ENCODE measurements around the gene NKD1.
"Not testable (repeated sequence)": the region's sequence is repeated elsewhere in the genome, so short reads cannot be mapped to it uniquely, and the experiment has no call there.

Gene NKD1

DNA sequence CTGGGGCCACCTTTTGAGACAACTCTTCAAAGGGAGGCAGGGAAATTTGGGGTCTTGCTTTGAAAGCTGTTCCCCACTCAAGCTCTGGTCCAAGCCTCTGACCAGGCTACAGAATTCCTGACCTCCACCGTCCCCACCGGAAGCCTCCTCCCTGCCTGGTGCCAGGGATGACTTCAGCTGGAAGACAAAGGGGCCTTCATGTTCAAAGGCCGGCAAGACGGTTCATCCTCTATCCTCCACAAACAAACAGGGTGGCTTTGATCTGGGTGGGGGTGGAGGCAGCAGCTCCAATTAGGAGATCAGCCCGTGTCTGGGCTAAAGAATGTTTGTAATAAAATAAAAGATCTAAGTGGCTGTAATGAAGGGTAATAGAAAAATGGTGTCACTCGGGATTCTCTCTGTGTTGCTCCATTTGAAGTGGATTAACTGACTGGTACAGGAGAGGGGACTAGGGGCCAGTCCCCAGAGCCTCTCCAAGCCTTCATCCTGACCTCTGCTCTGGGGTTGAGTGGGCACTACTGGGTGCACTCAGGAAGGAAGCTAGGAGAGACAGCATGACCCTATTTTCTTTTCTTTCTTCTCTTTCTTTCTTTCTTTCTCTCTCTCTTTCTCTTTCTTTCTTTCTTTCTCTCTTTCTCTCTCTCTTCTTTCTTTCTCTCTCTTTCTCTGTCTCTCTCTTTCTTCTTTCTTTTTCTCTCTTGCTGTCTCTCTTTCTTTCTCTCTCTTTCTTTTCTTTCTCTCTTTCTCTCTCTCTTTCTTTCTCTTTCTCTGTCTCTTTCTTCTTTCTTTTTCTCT lies 27.5 kb upstream of the NKD1 start:
- no peak for DNase-seq (ENCODE audit: low read depth)

DNA sequence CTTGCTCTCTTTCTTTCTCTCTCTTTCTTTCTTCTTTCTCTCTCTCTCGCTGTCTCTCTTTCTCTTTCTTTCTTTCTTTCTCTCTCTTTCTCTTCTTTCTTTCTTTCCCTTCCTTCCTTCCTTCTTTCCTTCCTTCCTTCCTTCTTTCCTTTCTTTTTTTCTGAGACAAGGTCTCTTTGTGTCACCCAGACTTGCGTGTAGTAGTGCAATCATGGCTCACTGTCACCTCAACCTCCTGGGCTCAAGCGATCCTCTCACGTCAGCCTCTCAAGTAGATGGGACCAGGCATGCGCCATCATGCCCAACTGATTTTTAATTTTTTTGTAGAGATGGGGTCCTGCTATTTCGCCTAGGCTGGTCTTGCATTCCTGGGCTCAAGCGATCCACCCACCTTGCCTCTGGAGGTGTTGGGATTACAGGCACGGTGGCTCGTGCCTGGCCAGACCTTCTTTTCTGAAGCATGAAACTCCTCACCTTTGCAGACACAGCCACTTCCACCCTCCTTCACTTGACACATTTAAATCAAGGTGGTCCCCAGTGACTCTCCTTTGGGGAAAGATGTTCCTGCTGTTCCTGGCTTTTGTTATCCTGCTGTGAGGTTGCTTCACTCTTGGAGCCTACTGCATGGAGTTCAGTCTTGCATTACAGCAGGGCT lies 26.8 kb upstream of the NKD1 start:
- DNase-seq (ENCODE audit: low read depth) = no peak

DNA sequence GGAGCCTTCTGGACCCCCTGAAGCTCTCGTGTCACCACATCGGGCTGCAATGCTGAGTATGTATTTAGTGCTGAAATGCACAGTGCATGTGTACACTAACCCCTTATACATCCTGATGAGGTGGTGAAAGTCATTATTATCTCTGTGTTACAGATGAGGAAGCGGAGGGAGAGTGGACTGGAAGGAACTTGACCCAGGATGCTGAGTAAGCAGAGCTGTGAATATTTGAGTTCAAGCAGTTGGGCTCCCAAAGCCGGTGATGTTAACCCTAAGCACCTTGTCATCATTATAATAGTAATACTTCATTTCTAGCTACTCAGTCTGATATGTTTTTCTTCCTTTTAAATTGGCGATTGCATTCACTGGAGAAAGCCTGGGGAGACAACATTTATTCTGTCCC lies 25.9 kb upstream of the NKD1 start:
- no peak for DNase-seq (ENCODE audit: low read depth)

DNA sequence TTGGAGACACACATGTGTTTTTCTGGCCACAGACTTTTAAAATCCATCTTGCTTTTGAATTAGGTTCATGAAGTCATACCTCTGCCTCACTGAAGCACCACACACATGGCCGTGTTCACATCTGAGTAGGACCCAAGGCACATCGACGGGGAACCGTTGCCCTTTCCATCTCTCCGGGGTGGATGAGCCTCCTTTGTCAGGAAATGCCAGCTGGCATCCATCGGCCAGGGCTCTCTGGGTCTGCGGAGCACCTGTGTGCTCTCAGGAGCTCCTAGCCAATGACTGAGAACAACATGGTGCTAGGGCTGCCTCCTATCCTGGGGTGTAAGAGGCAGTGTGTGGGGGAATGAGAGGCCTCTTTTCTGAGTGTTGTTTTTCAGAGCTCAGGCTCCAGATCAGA lies 24.5 kb upstream of the NKD1 start:
- no peak for DNase-seq (ENCODE audit: low read depth)

DNA sequence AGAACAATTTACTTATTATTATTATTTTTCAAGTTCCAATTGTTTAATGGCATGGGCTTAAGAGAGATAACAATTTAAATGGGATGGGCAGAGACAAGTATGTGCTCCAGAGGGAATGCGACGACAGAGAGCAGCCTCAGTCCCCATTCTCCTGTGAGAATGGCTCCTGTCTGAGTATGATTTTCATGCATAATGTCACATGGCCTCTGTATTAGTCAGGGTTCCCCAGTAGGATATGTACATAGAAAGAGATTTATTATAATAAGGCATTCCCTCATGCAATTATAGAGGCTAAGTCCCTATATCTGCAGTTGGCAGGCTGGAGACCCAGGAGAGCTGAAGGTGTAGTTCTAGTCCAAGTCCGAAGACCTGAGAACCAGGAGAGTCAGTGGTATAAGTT lies 22.9 kb upstream of the NKD1 start:
- no peak for DNase-seq (ENCODE audit: low read depth)

DNA sequence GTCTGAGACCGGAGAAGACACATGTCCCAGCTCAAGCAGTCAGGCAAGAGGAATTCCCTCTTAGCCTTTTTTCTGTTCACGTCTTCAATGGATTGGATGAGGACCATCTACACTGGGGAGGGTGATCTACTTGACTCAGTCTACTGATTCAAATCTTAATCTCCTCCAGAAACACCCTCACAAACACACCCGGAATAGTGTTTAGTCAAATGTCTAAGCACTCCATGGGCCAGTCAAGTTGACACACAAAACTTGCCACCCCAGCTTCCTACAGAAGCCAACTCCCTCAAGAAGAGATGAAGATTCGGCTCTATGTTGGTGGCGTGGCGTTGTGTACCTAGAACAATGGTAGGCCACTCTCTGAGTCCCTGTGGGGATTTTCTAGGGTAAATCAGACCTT lies 22.5 kb upstream of the NKD1 start:
- DNase-seq (ENCODE audit: low read depth) = no peak

DNA sequence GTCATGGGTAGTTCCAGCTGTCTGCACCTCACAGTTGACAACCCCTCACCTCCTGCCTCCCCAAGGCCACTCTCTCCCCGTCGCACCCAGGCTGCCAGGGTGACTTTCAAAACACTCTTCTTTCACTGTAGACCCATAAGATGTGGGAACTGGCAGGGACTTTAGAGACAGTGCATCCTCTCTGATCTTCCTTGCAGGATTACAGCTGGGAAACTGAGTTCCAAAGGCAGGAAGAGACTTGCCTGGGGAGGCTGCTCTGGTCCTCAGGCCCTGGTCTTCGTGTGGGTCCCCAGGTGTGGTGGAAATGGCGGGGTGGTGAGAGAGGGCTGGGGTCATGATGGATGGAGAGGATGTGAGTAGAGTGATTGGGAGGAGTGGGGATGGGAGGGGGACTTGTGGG lies 21.9 kb upstream of the NKD1 start:
- DNase-seq (ENCODE audit: low read depth) = no peak

DNA sequence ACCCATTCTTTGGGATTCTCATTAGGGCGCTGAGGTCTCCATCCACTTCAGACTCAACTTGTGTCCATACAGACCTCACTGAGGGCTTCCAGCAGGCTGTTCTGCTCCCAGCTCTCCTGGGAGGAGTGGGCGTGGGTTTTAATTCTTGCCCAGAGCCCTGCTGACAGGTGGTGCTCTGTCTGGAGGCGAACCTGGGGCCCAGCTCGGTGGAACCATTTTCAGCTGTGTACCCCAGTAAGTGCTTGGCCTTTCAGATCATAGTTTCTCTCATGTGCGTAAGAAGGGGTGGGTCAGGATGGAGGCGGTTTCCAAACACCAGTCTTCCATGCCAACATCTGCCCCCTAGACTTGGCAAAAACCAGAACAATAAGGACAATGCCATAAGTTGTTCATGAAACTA lies 21.4 kb upstream of the NKD1 start:
- no peak for DNase-seq (ENCODE audit: low read depth)

DNA sequence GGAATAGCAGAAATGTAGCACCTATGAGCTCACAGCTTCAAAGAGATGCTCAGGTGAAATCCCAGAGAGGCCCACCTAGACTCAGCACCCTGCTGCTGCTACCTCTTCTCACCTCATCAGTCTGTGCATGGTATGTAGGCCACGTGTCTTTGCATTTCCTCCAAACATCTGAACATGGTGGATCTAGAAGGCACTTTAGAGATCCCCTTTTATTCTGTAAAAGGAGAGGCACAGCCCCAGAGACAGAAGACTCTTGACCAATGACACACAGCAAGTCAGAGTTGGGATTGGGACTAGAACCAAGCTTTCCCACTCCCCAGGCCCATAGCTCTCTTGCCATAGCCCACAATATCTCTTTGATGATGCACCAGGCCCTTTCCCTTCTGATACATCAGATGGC lies 19.4 kb upstream of the NKD1 start:
- DNase-seq (ENCODE audit: low read depth) = no peak

DNA sequence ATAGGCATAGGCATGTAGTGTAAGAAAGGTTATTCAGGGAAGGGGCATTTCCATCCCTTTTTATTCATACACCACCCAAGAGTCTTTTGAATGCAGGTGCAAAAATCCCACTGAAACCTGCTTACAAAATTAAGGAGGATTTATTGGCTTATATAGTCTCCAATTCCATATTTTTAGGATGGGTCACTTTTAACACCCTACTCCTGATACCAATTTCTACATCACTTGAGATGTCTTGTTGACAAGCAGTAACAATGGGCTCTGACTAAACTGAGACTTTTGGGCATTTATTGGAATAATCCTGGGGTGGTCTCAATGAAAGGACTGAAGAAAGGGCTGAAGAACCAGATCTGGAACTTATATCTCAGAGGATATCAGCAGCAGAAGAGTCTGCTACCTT lies 18.9 kb upstream of the NKD1 start:
- DNase-seq (ENCODE audit: low read depth) = no peak

DNA sequence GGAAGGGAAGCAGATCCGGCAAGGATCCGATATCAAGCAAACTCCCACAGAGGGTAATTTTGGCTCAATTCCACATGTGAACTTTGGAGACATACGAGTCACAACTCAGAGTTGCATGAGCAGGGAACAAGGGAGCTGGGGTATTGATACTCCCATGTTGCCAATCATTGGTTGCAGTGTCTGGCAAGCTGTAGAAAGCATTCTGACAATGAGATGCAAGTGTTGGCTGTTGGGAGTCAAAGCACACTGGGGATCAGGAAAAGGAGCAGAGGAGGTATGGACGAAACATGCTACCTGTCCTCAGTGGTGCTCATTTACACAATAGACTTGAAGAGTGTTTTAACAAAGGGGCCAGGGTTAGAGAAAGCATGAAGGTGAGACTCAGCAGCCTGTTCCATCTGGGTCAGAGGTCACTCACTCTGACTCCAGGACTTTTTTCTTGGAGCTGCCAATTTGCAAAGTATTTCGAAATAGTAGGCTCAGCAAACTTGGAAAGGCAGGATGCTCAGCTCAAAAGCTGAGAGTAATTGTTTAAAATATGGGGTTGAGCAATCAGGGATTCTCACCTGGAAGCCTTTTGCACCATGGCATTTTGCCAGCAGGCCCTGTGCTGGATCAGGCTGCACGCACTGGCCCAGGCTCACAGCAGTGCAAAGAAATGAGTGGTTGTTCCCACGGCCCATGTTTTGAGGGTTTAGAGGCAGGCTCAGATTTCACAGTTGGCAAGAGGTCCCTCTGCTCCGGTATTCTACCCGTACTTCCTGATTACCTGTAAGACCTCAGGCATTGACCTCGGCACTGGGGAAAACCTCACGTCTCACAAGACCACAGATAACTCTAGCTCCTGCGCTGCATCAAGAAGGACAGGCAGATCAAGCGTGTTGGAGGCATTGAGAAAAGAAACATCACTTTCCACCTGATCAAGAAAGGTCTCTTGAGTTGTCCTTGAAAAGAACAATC lies 17.6 kb upstream of the NKD1 start:
- no peak for DNase-seq (ENCODE audit: low read depth)

DNA sequence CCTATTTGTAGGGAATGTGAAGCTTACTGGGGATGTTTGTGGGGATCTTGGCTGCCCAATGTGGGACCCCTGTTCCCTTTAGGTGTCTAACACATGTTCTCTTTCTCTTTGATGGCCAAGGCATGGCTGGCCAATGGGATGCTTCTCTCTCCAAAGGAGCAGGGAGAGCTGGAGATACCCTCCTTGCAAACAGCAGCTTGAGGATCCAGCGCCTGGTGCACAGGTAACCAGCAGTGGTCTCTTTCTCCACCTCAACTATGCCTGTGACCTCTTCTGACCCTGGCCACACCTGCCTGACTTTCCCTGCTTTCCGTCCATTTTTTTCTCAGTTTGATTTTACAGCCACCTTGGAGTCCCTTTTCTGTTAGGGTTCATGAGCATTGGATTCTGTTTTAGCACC lies 16.8 kb upstream of the NKD1 start:
- no peak for DNase-seq (ENCODE audit: low read depth)

DNA sequence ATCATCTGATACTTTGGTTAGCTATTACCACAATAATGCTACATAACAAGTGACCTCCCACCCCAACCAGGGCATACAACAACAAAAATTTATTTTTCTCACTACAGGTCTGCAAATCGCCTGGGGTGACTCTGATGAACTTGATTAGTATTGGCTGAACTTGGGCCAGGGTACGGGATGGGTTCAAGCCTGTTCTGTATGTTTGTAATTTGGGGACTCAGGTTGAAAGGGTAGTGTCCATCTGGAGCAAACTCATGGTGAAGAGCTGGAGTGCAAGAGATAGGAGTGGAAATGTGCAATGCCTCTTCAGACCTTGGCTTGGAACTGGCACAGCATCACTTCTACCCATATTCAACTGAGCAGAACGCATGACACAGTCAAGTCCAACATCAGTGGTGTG lies 16.3 kb upstream of the NKD1 start:
- no peak for DNase-seq (ENCODE audit: low read depth)

DNA sequence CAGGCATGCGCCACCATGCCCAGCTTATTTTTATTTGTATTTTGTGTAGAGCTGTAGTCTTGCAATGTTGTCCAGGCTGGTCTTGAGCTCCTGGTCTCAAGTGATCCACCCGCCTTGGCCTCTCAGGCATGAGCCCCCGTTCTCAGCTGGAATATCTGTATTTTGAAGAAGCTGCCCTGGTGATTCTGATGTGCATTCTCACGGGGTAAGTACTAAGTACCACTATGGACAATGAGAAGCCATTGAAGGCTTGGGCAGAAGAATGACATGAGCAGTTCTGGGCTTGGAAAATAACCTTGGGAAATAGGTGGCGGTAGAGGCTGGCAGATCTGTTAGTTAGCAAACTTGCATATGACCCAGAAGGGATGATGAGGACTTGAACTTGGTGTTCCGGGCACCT lies 15.6 kb upstream of the NKD1 start:
- no peak for DNase-seq (ENCODE audit: low read depth)

DNA sequence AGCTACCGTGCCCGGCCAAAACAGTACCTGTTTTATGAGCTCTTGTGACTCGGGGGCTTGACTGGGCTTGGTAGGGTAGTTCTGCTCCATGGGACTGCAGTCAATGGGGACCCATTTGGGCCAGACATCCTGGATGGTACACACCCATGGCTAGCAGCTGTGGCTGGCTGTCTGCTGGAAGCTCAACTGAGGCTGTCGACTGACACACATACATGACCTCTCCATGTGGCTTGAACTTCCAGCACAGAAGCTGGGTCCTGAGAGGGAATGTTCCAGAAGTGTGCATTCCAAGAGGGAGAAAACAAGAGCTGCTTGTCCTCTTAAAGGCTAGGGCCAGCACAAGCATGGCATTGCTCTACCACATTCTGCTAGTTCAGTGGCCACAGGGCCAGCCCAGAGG lies 14.9 kb upstream of the NKD1 start:
- DNase-seq (ENCODE audit: low read depth) = no peak

DNA sequence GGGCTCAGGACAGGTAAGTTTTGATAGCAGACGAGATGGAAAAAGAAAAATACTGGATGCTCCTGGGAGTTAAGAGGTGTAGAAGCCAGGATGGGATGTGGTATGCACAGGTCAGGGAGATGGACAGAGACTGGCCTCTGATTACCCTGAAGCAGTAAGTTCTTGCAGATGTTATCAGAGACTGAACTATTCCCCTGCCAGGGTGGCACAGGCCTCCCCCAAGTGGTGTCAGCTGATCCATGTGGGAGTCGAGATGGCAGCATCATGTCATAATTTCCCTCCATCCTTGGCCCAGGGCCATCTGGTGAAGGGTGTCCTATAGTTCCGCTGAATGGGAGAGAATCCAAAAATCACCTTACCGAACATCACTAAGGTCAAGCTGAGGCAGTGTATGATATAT lies 14.1 kb upstream of the NKD1 start:
- DNase-seq (ENCODE audit: low read depth) = no peak

DNA sequence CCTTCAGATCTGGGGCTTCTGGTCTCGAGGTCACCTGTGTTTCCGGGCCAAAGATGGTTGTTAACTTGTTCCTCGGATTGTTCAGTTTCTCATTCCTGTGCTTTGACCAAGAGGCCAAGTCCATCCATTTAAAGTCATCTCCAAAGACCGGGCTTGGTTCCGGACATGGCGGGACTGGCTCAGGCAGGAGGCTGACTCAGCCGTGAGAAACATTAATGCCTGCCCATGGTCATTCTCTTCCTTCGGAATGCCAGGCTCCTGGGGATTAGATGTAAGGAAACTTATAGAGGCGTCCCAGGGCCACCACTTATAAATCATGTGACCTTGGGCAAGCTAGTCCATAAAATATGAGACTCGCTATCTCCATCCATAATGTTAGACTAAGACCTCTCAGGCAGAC lies 13.6 kb upstream of the NKD1 start:
- no peak for DNase-seq (ENCODE audit: low read depth)

DNA sequence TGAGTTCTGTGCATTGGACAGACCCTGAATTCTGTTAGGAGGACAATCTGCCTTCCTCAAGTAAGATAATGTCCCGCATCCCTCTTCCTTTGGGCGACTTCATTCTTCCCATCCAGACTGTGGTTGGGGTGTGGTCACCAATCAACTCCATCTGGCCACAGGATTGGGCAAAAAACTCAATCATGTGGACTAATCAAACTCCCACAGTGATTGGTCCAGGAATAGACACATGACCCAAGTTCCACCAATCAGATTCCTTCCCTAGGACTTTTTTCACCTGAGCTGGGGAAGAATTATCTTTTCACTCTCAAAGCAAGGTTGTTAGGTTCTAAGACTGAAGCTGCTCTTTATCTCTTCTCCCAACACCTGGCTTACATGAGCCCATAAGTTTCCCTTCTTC lies 13.2 kb upstream of the NKD1 start:
- DNase-seq (ENCODE audit: low read depth) = no peak

DNA sequence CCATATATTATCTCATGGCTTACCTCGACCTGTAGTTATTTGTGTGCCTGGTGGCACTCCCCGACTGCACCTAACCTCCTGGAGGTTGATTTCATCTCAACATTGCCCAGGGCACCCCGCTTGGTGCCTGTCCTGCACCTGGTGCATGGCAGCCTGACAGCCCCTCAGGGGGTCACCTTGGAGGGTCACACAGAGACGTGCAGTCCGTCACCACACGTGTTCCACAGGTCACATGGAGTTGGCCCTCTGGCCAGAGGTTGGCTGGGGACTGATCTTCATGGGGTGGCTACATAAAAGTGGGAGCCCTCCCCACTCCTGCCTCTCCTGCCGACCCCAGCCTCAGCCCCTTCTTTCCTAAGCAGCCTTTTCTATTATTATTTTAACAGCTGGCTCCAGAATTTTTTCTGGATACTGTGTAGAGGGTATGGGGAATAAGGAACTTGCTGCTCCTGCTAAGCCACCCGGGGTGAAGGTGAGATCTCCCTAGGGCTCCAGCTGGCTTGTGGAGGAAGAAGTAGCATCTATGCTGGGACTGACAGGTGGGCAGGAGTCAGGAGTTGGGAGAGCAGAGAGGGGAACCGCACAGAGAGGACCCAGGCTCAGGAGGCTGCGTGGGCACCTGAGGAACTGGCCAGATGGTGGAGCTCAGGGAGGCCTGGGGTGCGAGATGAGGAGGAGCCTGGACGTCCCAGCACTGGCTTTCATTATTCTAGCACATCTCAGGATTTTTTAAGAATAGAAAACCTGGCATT lies 12.5 kb upstream of the NKD1 start:
- no peak for DNase-seq (ENCODE audit: low read depth)

DNA sequence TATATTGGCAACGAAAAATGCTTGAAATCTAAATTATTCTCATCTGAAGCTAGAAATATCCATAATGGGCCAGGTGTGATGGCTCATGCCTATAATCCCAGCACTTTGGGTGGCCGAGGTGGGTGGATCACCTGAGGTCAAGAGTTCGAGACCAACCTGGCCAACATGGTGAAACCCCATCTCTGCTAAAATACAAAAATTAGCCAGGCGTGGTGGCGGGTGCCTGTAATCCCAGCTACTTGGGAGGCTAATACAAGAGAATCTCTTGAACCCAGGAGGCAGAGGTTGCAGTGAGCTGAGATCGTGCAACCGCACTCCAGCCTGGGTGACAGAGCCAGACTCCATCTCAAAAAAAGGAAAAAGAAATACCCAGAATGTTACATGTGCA lies 11.9 kb upstream of the NKD1 start:
- DNase-seq (ENCODE audit: low read depth) = not testable (repeated sequence)

DNA sequence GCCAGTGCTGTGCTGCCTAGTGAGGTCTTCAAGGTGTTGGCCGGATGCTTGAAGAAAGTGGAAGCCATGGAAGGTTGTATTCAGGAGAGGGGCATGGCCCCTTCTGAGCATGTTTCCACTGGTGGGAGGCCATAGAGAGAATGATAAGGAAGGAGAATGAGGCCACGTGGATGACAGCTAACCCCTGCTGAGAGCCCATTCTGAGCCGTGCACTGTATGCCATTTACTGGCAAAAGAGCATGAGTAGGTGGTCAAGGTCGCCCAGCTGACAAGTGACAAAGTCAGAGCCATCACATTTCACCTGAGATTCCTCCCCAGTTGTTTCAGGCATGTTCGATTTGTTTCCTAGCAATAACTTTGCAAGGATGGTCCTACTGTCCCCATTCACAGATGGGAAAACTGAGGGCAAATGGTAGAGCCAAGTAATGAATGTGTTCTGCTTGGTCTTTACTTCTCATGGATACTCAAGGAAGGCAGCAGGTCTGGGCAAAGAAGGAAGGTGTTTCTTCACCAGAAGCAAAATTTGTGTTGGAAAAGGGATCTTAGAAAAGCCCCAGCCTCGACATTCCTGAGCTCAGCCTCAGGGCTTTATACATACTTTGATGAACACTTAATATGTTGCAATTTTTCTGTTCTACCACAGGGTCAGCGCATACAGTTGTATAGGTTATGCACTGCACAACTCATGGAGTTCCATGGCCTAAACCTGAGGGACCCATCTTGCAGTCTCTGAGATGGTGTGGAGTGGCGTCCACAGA lies 10.5 kb upstream of the NKD1 start:
- no peak for DNase-seq (ENCODE audit: low read depth)
